Lung (tissue), 12 donors: Measurements from ENCODE around the gene PTPRT. TPM values are rescaled to one million over a fixed set of nuclear protein-coding genes. Genes with fewer than 3 reads are reported as not detected.
"Not testable (repeated sequence)": the region's sequence is repeated elsewhere in the genome, so short reads cannot be mapped to it uniquely, and the experiment has no call there.

ENCODE experiments used
- ATAC-seq: fragments of 200-7000 bp; cut with Tn5 transposase; one replicate; pipeline ENCODE4 v1.9.1; 2020; ENCODE audit warnings: moderate number of reproducible peaks; ENCODE audit not compliant: insufficient read depth, low FRiP score
- DNase-seq, 3 donors: peaks; one replicate each; pipeline ENCODE4 v3.0.0-alpha.2; 2013 to 2017
- H3K27ac ChIP-seq, 2 donors: one replicate each; pipeline ENCODE4 v1.5.1; 2013; ENCODE audit warnings: mild to moderate bottlenecking in 2 of 2, moderate library complexity in 2 of 2, control low read depth in 1 of 2, inconsistent platforms in 1 of 2, low read depth in 1 of 2, low read length in 1 of 2
- H3K27me3 ChIP-seq, 3 donors: one replicate each; pipeline ENCODE4 v1.5.1; 2013; ENCODE audit warnings: low read length in 2 of 3; ENCODE audit not compliant: control insufficient read depth in 3 of 3, insufficient read depth in 3 of 3
- H3K36me3 ChIP-seq, 4 donors: one replicate each; pipeline ENCODE4 v1.5.1; 2013; ENCODE audit warnings: low read length in 4 of 4, mild to moderate bottlenecking in 1 of 4, moderate library complexity in 1 of 4; ENCODE audit not compliant: control insufficient read depth in 4 of 4, insufficient read depth in 4 of 4
- H3K4me1 ChIP-seq, 5 donors: one replicate each; pipeline ENCODE4 v1.5.1; 2013; ENCODE audit warnings: low read length in 5 of 5, mild to moderate bottlenecking in 2 of 5, moderate library complexity in 1 of 5; ENCODE audit not compliant: control insufficient read depth in 5 of 5, insufficient read depth in 5 of 5
- H3K4me3 ChIP-seq: one replicate; pipeline ENCODE4 v1.5.1; 2013; ENCODE audit warnings: mild to moderate bottlenecking, control low read depth, moderate library complexity
- H3K9ac ChIP-seq, 2 donors: one replicate each; pipeline ENCODE4 v1.5.1; 2013; ENCODE audit warnings: low read length in 2 of 2, control low read depth in 1 of 2; ENCODE audit not compliant: insufficient read depth in 1 of 2
- H3K9me3 ChIP-seq, 4 donors: one replicate each; pipeline ENCODE4 v1.5.1; 2013; ENCODE audit warnings: low read length in 3 of 4, mild to moderate bottlenecking in 1 of 4, moderate library complexity in 1 of 4; ENCODE audit not compliant: control insufficient read depth in 4 of 4, insufficient read depth in 3 of 4
- WGBS, 2 donors: extraction: QIAGEN DNeasy Blood & Tissue Kit; methylation state at CpG; one replicate each; pipeline ENCODE4 v1.1.7; 2013; 5-methylcytosine and 5-hydroxymethylcytosine counted together
- polyA plus RNA-seq, 2 donors: library from polyadenylated mRNA; stranded (reverse); fragments of 200-250 nt; gene quantifications; one replicate each; pipeline ENCODE4 v1.2.1, GENCODE V29; 2013
- total RNA-seq, 2 donors: library from RNA; depleted of rRNA in 1 of 2; stranded (reverse); fragments of >200 nt in 1 of 2; gene quantifications; one replicate each; pipeline ENCODE4 v1.2.1, GENCODE V29; 2014 to 2021
- TF ChIP-seq, protein P1 (sequence below): IDR thresholded peaks from 2 replicates; pipeline ENCODE4 v1.5.1; 2012; ENCODE audit warnings: mild to moderate bottlenecking; ENCODE audit errors: control extremely low read depth, extremely low read depth
- donor health status: control.
- donor health status: control.
- donor health status: Bipolar disorder and iron deficiency.
- donor health status: healthy.
- donor health status: DM: yes; HTN: yes; CAD: no.

PTPRT gene
- total and polyA plus RNA-seq, 4 donors: 0.37 to 13.8 (median 6.1) TPM

GRCh38 chr20:43170771-43171170 is 18.9 kb downstream of the PTPRT start:
- H3K9me3 ChIP-seq: no peaks in the 10 kb centered on the region
- peaks cover 0 to 7% (median 0%) of the 10 kb centered on the region in 5 donors for H3K4me1 ChIP-seq
- TF ChIP-seq, protein P1, sequence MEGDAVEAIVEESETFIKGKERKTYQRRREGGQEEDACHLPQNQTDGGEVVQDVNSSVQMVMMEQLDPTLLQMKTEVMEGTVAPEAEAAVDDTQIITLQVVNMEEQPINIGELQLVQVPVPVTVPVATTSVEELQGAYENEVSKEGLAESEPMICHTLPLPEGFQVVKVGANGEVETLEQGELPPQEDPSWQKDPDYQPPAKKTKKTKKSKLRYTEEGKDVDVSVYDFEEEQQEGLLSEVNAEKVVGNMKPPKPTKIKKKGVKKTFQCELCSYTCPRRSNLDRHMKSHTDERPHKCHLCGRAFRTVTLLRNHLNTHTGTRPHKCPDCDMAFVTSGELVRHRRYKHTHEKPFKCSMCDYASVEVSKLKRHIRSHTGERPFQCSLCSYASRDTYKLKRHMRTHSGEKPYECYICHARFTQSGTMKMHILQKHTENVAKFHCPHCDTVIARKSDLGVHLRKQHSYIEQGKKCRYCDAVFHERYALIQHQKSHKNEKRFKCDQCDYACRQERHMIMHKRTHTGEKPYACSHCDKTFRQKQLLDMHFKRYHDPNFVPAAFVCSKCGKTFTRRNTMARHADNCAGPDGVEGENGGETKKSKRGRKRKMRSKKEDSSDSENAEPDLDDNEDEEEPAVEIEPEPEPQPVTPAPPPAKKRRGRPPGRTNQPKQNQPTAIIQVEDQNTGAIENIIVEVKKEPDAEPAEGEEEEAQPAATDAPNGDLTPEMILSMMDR: no peak
- DNase-seq (no peak), ATAC-seq (no peak)
- peaks cover 0 to 25% (median 19%) of the 10 kb centered on the region in 3 donors for H3K27me3 ChIP-seq
- H3K27ac ChIP-seq: no peak overlapping the region
- WGBS, 2 donors: 79 to 90% methylated on average over 4 of the region's 4 CpGs
- no peak overlapping the region for H3K4me3 ChIP-seq
- H3K36me3 ChIP-seq: no peaks in the 10 kb centered on the region
- H3K9ac ChIP-seq: no peak overlapping the region

GRCh38 chr20:43167615-43168014 is 22.1 kb downstream of the PTPRT start:
- DNase-seq: no peak
- H3K27ac ChIP-seq: no peak overlapping the region
- no peak overlapping the region for H3K9ac ChIP-seq
- H3K36me3 ChIP-seq: no peaks in the 10 kb centered on the region
- no peaks in the 10 kb centered on the region for H3K9me3 ChIP-seq
- no peak for ATAC-seq
- peaks cover 0 to 17% (median 13%) of the 10 kb centered on the region in 3 donors for H3K27me3 ChIP-seq
- TF ChIP-seq, protein P1: no peak
- H3K4me3 ChIP-seq: no peak overlapping the region
- H3K4me1 ChIP-seq: peaks cover 0 to 10% (median 0%) of the 10 kb centered on the region in 5 donors

GRCh38 chr20:43167021-43167420 is 22.7 kb downstream of the PTPRT start:
- Histone ChIP-seq H3K27me3 (peaks cover 0 to 17% (median 13%) of the 10 kb centered on the region in 3 donors), H3K4me3 (no peak overlapping the region), H3K9me3 (no peaks in the 10 kb centered on the region), H3K4me1 (peaks cover 0 to 12% (median 0%) of the 10 kb centered on the region in 5 donors), H3K36me3 (no peaks in the 10 kb centered on the region), H3K27ac (no peak overlapping the region), H3K9ac (no peak overlapping the region)
- no peak for DNase-seq
- TF ChIP-seq, protein P1: no peak
- ATAC-seq: no peak
- WGBS, 2 donors: 62 to 77% methylated on average over 1 of the region's 1 CpG

GRCh38 chr20:43165611-43166010 is 24.1 kb downstream of the PTPRT start:
- H3K36me3 ChIP-seq: no peaks in the 10 kb centered on the region
- ATAC-seq: no peak
- no peak overlapping the region for H3K9ac ChIP-seq
- no peak for DNase-seq
- peaks cover 0 to 21% (median 4%) of the 10 kb centered on the region in 5 donors for H3K4me1 ChIP-seq
- WGBS, 2 donors: 85 to 86% methylated on average over 6 of the region's 6 CpGs
- no peak overlapping the region for H3K27ac ChIP-seq
- peaks cover 0 to 10% (median 3%) of the 10 kb centered on the region in 3 donors for H3K27me3 ChIP-seq
- H3K4me3 ChIP-seq: no peak overlapping the region
- TF ChIP-seq, protein P1: no peak
- no peaks in the 10 kb centered on the region for H3K9me3 ChIP-seq

GRCh38 chr20:43164736-43165135 is 25.0 kb downstream of the PTPRT start:
- peaks cover 0 to 24% (median 4%) of the 10 kb centered on the region in 5 donors for H3K4me1 ChIP-seq
- not testable (repeated sequence) for H3K4me3 ChIP-seq, H3K27ac ChIP-seq, ATAC-seq, H3K27me3 ChIP-seq, H3K9me3 ChIP-seq, DNase-seq, H3K9ac ChIP-seq, H3K36me3 ChIP-seq
- 69 to 73% methylated on average over 1 of the region's 1 CpG for WGBS, 2 donors
